Ovary (tissue), 9 donors: Measurements from ENCODE around the gene SLCO1B1. TPM values are rescaled to one million over a fixed set of nuclear protein-coding genes. Genes with fewer than 3 reads are reported as not detected.

Experiments
- DNase-seq, 5 donors: peaks; one replicate each; pipeline ENCODE4 v3.0.0-alpha.2; 2019 to 2020
- H3K27ac ChIP-seq, 2 donors: fragments of 200-600 bp; one replicate each; pipeline versions ENCODE4 v1.5.1 to v1.8.0; 2019 to 2022
- H3K27me3 ChIP-seq: fragments of 200-600 bp; one replicate; pipeline ENCODE4 v1.8.0; 2022
- H3K36me3 ChIP-seq: fragments of 200-600 bp; sonication (generic); one replicate; pipeline ENCODE4 v1.5.1; 2019
- H3K4me1 ChIP-seq: one replicate; pipeline ENCODE4 v1.8.1; 2013; ENCODE audit warnings: mild to moderate bottlenecking, moderate library complexity; ENCODE audit not compliant: insufficient read depth
- H3K4me3 ChIP-seq: fragments of 200-600 bp; sonication (generic); one replicate; pipeline ENCODE4 v1.5.1; 2017
- H3K9me3 ChIP-seq, 2 donors: fragments of 200-600 bp in 1 of 2; sonication (generic) in 1 of 2; one replicate each; pipeline versions ENCODE4 v1.5.1 to v1.8.1; 2013 to 2019; ENCODE audit warnings: mild to moderate bottlenecking in 1 of 2, moderate library complexity in 1 of 2
- CTCF ChIP-seq, 3 donors: fragments of 450-650 bp in 2 of 3; fragments of 200-600 bp in 1 of 3; IDR thresholded peaks; one replicate each; pipeline versions ENCODE4 v1.5.1 to v1.8.0; 2016 to 2022; ENCODE audit warnings: antibody characterized with exemption in 3 of 3, mild to moderate bottlenecking in 1 of 3
- EP300 ChIP-seq: sonication (generic); formaldehyde crosslinking; IDR thresholded peaks from one replicate; pipeline ENCODE4 v1.6.1; 2017; ENCODE audit warnings: antibody characterized with exemption
- POLR2A ChIP-seq: fragments of 450-650 bp; IDR thresholded peaks from one replicate; pipeline ENCODE4 v1.6.1; 2017; ENCODE audit warnings: antibody characterized with exemption, mild to moderate bottlenecking, moderate library complexity
- WGBS, 3 donors: extraction: QIAGEN DNeasy Blood & Tissue Kit in 1 of 3; methylation state at CpG; one replicate each; pipeline versions ENCODE4 v1.1.5 to v1.1.7; 2013 to 2017; 5-methylcytosine and 5-hydroxymethylcytosine counted together
- intact Hi-C, 4 donors: fragments of 100-400 bp; cut with DNase I; formaldehyde crosslinking; loops; one replicate each; pipeline versions ENCODE4 v1.11.0 to v1.15.1; 2022 to 2023
- polyA plus RNA-seq, 2 donors: library from polyadenylated mRNA; stranded (reverse); fragments of 200-250 nt in 1 of 2; fragments of 350-450 nt in 1 of 2; fragmentation: Illumina TruSeq in 1 of 2; extraction: RNeasy Lipid Tissue Mini Kit (QIAGEN cat#74804) in 1 of 2; gene quantifications; one replicate each; pipeline ENCODE4 v1.2.3, GENCODE V29; 2013 to 2014
- total RNA-seq, 7 donors: library from RNA; depleted of rRNA in 2 of 7; stranded (reverse); fragments of >200 nt in 2 of 7; fragmentation: NEBNext Ultra II Directional in 3 of 7; extraction: Animal tissue kit (Norgen Biotek cat#: 25700) in 3 of 7; gene quantifications; one replicate each; pipeline versions ENCODE4 v1.1.0 to v1.2.4, GENCODE V29; 2016 to 2023
- donor health status: DM: no; HTN: no; CAD: no; lungs with moderate emphysema.
- donor health status: DM: no; HTN: no; CAD: no.
- donor health status: Bipolar disorder and iron deficiency.
- donor health status: DM: yes; HTN: yes; CAD: no.
- donor health status: DM: no; HTN: no; CAD: no.
- donor health status: DM: yes; HTN: yes; CAD: no.

Gene SLCO1B1
- total and polyA plus RNA-seq, 9 donors = 0.08 TPM; not detected in 8

GRCh38 chr12:21219206-21219605, 88.2 kb downstream of the SLCO1B1 start:
- intact Hi-C loops = no loop called here
- WGBS, 3 donors = 39 to 55% (median 46%) methylated on average over 2 of the region's 2 CpGs
- H3K27me3 ChIP-seq = no peaks in the 10 kb centered on the region
- DNase-seq = no peak
- no peaks in the 10 kb centered on the region for H3K4me1 ChIP-seq
- H3K27ac ChIP-seq = no peak overlapping the region
- no peaks in the 10 kb centered on the region for H3K9me3 ChIP-seq
- no peak overlapping the region for H3K4me3 ChIP-seq
- TF ChIP-seq CTCF (IDR thresholded peaks at IDR 0.05) = no peak
- TF ChIP-seq EP300 = no peak
- TF ChIP-seq POLR2A = no peak
- H3K36me3 ChIP-seq = no peaks in the 10 kb centered on the region

GRCh38 chr12:21220266-21220665, 89.3 kb downstream of the SLCO1B1 start:
- 60 to 67% (median 65%) methylated on average over 3 of the region's 3 CpGs for whole genome bisulfite sequencing, 3 donors
- intact Hi-C loops = no loop called here
- DNase-seq = no peak
- no peaks in the 10 kb centered on the region for H3K4me1 ChIP-seq
- no peaks in the 10 kb centered on the region for H3K36me3 ChIP-seq
- H3K9me3 ChIP-seq = no peaks in the 10 kb centered on the region
- no peak overlapping the region for H3K4me3 ChIP-seq
- TF ChIP-seq POLR2A (no peak), CTCF (IDR thresholded peaks at IDR 0.05) (no peak), EP300 (no peak)
- H3K27ac ChIP-seq = no peak overlapping the region
- no peaks in the 10 kb centered on the region for H3K27me3 ChIP-seq

- TF ChIP-seq EP300 (no peak), POLR2A (no peak)
- no peak for DNase-seq
- H3K4me1 ChIP-seq = no peaks in the 10 kb centered on the region
- H3K27ac ChIP-seq = no peak overlapping the region
- no peaks in the 10 kb centered on the region for H3K9me3 ChIP-seq
- H3K36me3 ChIP-seq = no peaks in the 10 kb centered on the region
- H3K27me3 ChIP-seq = no peaks in the 10 kb centered on the region
- intact Hi-C loops = no loop called here
- no peak overlapping the region for H3K4me3 ChIP-seq
Measured at GRCh38 chr12:21221072-21221471, 90.1 kb downstream of the SLCO1B1 start.

- no peaks in the 10 kb centered on the region for H3K36me3 ChIP-seq
- intact Hi-C loops = no loop called here
- no peak overlapping the region for H3K4me3 ChIP-seq
- no peaks in the 10 kb centered on the region for H3K4me1 ChIP-seq
- no peak overlapping the region for H3K27ac ChIP-seq
- H3K27me3 ChIP-seq = no peaks in the 10 kb centered on the region
- no peak for TF ChIP-seq CTCF (IDR thresholded peaks at IDR 0.05)
- TF ChIP-seq POLR2A = no peak
- no peak for TF ChIP-seq EP300
- DNase-seq = no peak
- H3K9me3 ChIP-seq = no peaks in the 10 kb centered on the region
Measured at GRCh38 chr12:21221778-21222177, 90.8 kb downstream of the SLCO1B1 start.

- TF ChIP-seq CTCF (IDR thresholded peaks at IDR 0.05) = no peak
- no peak for TF ChIP-seq EP300
- no peak for TF ChIP-seq POLR2A
- intact Hi-C loops = no loop called here
- H3K27me3 ChIP-seq = no peaks in the 10 kb centered on the region
Measured at GRCh38 chr12:21223930-21224329, 92.9 kb downstream of the SLCO1B1 start.

More at GRCh38 chr12:21223930-21224329, 92.9 kb downstream of the SLCO1B1 start:
- no peak overlapping the region for H3K4me3 ChIP-seq
- no peaks in the 10 kb centered on the region for H3K4me1 ChIP-seq
- H3K36me3 ChIP-seq = no peaks in the 10 kb centered on the region
- DNase-seq = no peak
- no peaks in the 10 kb centered on the region for H3K9me3 ChIP-seq
- no peak overlapping the region for H3K27ac ChIP-seq
